HEK293 (cell line): ENCODE measurements around the gene DEF6.

Source experiments
- CTCF ChIA-PET: fragments of 350-600 bp; formaldehyde crosslinking; extraction: SDS; loops from one replicate; lab custom pipeline; 2021; ENCODE audit warnings: antibody characterized with exemption; lab: Yijun Ruan, JAX
- POLR2A ChIA-PET: fragments of 300-600 bp; formaldehyde crosslinking; extraction: SDS; loops from one replicate; lab custom pipeline; 2020; ENCODE audit warnings: antibody characterized with exemption, inconsistent platforms; lab: Yijun Ruan, JAX
- H3K27ac ChIP-seq: fragments of 200-500 bp; sonication (Bioruptor generic); 2 replicates; pipeline ENCODE4 v1.5.1; 2014; ENCODE audit warnings: low read depth, low read length, control low read depth, inconsistent platforms; ENCODE audit errors: extremely low read depth
- H3K36me3 ChIP-seq, 2 experiments: fragments of 200-500 bp in 1 of 2; sonication (Bioruptor generic) in 1 of 2; 1 replicate in 1 of 2; 2 replicates in 1 of 2; pipeline ENCODE4 v1.5.1; 2014 to 2017; ENCODE audit warnings: inconsistent platforms in 2 of 2, low read length in 2 of 2; ENCODE audit not compliant: control insufficient read depth in 2 of 2, insufficient read depth in 1 of 2
- H3K4me1 ChIP-seq: fragments of 200-500 bp; sonication (Bioruptor generic); 2 replicates; pipeline ENCODE4 v1.5.1; 2014; ENCODE audit warnings: mild to moderate bottlenecking, low read length, inconsistent platforms; ENCODE audit not compliant: control insufficient read depth, insufficient read depth
- H3K4me3 ChIP-seq: 2 replicates; pipeline ENCODE4 v1.5.1; 2011; ENCODE audit warnings: low read depth, mild to moderate bottlenecking, control low read depth, low read length, moderate library complexity
- H3K9me3 ChIP-seq: fragments of 200-500 bp; sonication (Bioruptor generic); 2 replicates; pipeline ENCODE4 v1.5.1; 2014; ENCODE audit warnings: low read depth, low read length, inconsistent platforms; ENCODE audit not compliant: control insufficient read depth, insufficient read depth
- BCL6B ChIP-seq: fragments of 450-650 bp; formaldehyde crosslinking; IDR thresholded peaks from 2 replicates; pipeline ENCODE4 v1.5.1; 2017; ENCODE audit warnings: missing biosample characterization, missing genetic modification characterization
- ELK4 ChIP-seq: IDR thresholded peaks from 2 replicates; pipeline ENCODE4 v1.6.1; 2011; ENCODE audit warnings: mild to moderate bottlenecking, low read depth, low read length, borderline replicate concordance
- PRDM6 ChIP-seq: fragments of 450-650 bp; formaldehyde crosslinking; IDR thresholded peaks from 2 replicates; pipeline ENCODE4 v1.5.1; 2017; ENCODE audit warnings: missing biosample characterization, missing genetic modification characterization
- REPIN1 ChIP-seq: fragments of 450-650 bp; formaldehyde crosslinking; IDR thresholded peaks from 2 replicates; pipeline ENCODE4 v1.5.1; 2017; ENCODE audit warnings: missing biosample characterization, missing genetic modification characterization, low read depth
- SCRT1 ChIP-seq: fragments of 450-650 bp; formaldehyde crosslinking; IDR thresholded peaks from 2 replicates; pipeline ENCODE4 v1.5.1; 2016; ENCODE audit warnings: missing biosample characterization, missing genetic modification characterization, borderline replicate concordance
- SCRT2 ChIP-seq: fragments of 450-650 bp; formaldehyde crosslinking; IDR thresholded peaks from 2 replicates; pipeline ENCODE4 v1.5.1; 2016; ENCODE audit warnings: missing biosample characterization, missing genetic modification characterization
- WT1 ChIP-seq: fragments of 450-650 bp; formaldehyde crosslinking; IDR thresholded peaks from 2 replicates; pipeline ENCODE4 v1.5.1; 2016; ENCODE audit warnings: missing biosample characterization, missing genetic modification characterization
- ZBTB10 ChIP-seq: fragments of 450-650 bp; formaldehyde crosslinking; IDR thresholded peaks from 2 replicates; pipeline ENCODE4 v1.5.1; 2016; ENCODE audit warnings: missing biosample characterization, missing genetic modification characterization
- ZBTB7A ChIP-seq: fragments of 450-650 bp; formaldehyde crosslinking; IDR thresholded peaks from 2 replicates; pipeline ENCODE4 v1.5.1; 2016; ENCODE audit warnings: low read depth, missing biosample characterization, missing genetic modification characterization
- ZEB2 ChIP-seq: fragments of 450-650 bp; formaldehyde crosslinking; IDR thresholded peaks from 2 replicates; pipeline ENCODE4 v1.5.1; 2016; ENCODE audit warnings: missing biosample characterization, missing genetic modification characterization
- ZFP3 ChIP-seq: fragments of 450-650 bp; formaldehyde crosslinking; IDR thresholded peaks from 2 replicates; pipeline ENCODE4 v1.5.1; 2016; ENCODE audit warnings: low read depth, missing biosample characterization, missing genetic modification characterization
- ZFP41 ChIP-seq: fragments of 450-650 bp; formaldehyde crosslinking; IDR thresholded peaks from 2 replicates; pipeline ENCODE4 v1.5.1; 2016; ENCODE audit warnings: missing biosample characterization, missing genetic modification characterization, borderline replicate concordance
- ZFP69B ChIP-seq: fragments of 450-650 bp; formaldehyde crosslinking; IDR thresholded peaks from 2 replicates; pipeline ENCODE4 v1.5.1; 2016; ENCODE audit warnings: missing biosample characterization, missing genetic modification characterization
- ZNF18 ChIP-seq: fragments of 450-650 bp; formaldehyde crosslinking; IDR thresholded peaks from 2 replicates; pipeline ENCODE4 v1.5.1; 2016; ENCODE audit warnings: missing biosample characterization, missing genetic modification characterization
- ZNF211 ChIP-seq: fragments of 450-650 bp; formaldehyde crosslinking; IDR thresholded peaks from 2 replicates; pipeline ENCODE4 v1.5.1; 2016; ENCODE audit warnings: low read depth, missing biosample characterization, missing genetic modification characterization
- ZNF221 ChIP-seq: fragments of 450-650 bp; formaldehyde crosslinking; IDR thresholded peaks from 2 replicates; pipeline ENCODE4 v1.5.1; 2017; ENCODE audit warnings: missing biosample characterization, missing genetic modification characterization, borderline replicate concordance
- ZNF23 ChIP-seq: fragments of 450-650 bp; formaldehyde crosslinking; IDR thresholded peaks from 2 replicates; pipeline ENCODE4 v1.5.1; 2016; ENCODE audit warnings: missing biosample characterization, missing genetic modification characterization, borderline replicate concordance
- ZNF24 ChIP-seq: fragments of 450-650 bp; formaldehyde crosslinking; IDR thresholded peaks from 2 replicates; pipeline ENCODE4 v1.5.1; 2016; ENCODE audit warnings: missing biosample characterization, missing genetic modification characterization
- ZNF248 ChIP-seq: fragments of 450-650 bp; formaldehyde crosslinking; IDR thresholded peaks from 2 replicates; pipeline ENCODE4 v1.5.1; 2017; ENCODE audit warnings: missing biosample characterization, missing genetic modification characterization
- ZNF266 ChIP-seq: fragments of 450-650 bp; formaldehyde crosslinking; IDR thresholded peaks from 2 replicates; pipeline ENCODE4 v1.5.1; 2016; ENCODE audit warnings: missing biosample characterization, missing genetic modification characterization, low read depth
- ZNF416 ChIP-seq: fragments of 450-650 bp; formaldehyde crosslinking; IDR thresholded peaks from 2 replicates; pipeline ENCODE4 v1.5.1; 2016; ENCODE audit warnings: missing biosample characterization, missing genetic modification characterization
- ZNF501 ChIP-seq: fragments of 450-650 bp; formaldehyde crosslinking; IDR thresholded peaks from 2 replicates; pipeline ENCODE4 v1.5.1; 2016; ENCODE audit warnings: missing biosample characterization, missing genetic modification characterization
- ZNF530 ChIP-seq: fragments of 450-650 bp; formaldehyde crosslinking; IDR thresholded peaks from 2 replicates; pipeline ENCODE4 v1.5.1; 2016; ENCODE audit warnings: low read depth, missing biosample characterization, missing genetic modification characterization
- ZNF548 ChIP-seq: fragments of 450-650 bp; formaldehyde crosslinking; IDR thresholded peaks from 2 replicates; pipeline ENCODE4 v1.5.1; 2016; ENCODE audit warnings: missing biosample characterization, missing genetic modification characterization
- ZNF549 ChIP-seq: fragments of 450-650 bp; IDR thresholded peaks from 2 replicates; pipeline ENCODE4 v1.5.1; 2018; ENCODE audit warnings: missing biosample characterization, missing genetic modification characterization, mild to moderate bottlenecking, inconsistent platforms, moderate library complexity
- ZNF558 ChIP-seq: fragments of 450-650 bp; formaldehyde crosslinking; IDR thresholded peaks from 2 replicates; pipeline ENCODE4 v1.5.1; 2016; ENCODE audit warnings: missing biosample characterization, missing genetic modification characterization
- ZNF561 ChIP-seq: fragments of 450-650 bp; IDR thresholded peaks from 2 replicates; pipeline ENCODE4 v1.5.1; 2018; ENCODE audit warnings: missing biosample characterization, missing genetic modification characterization, borderline replicate concordance
- ZNF677 ChIP-seq: fragments of 450-650 bp; IDR thresholded peaks from 2 replicates; pipeline ENCODE4 v1.5.0; 2018; ENCODE audit warnings: missing biosample characterization, mild to moderate bottlenecking, missing genetic modification characterization, moderate library complexity
- ZNF692 ChIP-seq: fragments of 450-650 bp; formaldehyde crosslinking; IDR thresholded peaks from 2 replicates; pipeline ENCODE4 v1.5.1; 2016; ENCODE audit warnings: missing biosample characterization, missing genetic modification characterization
- ZXDB ChIP-seq: fragments of 450-650 bp; formaldehyde crosslinking; IDR thresholded peaks from 2 replicates; pipeline ENCODE4 v1.5.1; 2016; ENCODE audit warnings: missing biosample characterization, missing genetic modification characterization

DEF6 gene

GRCh38 chr6:35280903-35281302, 16.7 kb upstream of the DEF6 start:
- Histone ChIP-seq H3K4me3 (no peak overlapping the region), H3K36me3 (peaks cover 25 to 36% of the 10 kb centered on the region in 2 experiments; a peak in 2 of 3 replicates)
- POLR2A ChIA-PET: interaction anchor here (0.9 to 3.2 kb wide), 4 partner anchors 8 to 188 kb away, joined by 3 to 23 read pairs (median 3); partner anchors contain the start of genes RPL10A and ZNF76
- TF ChIP-seq WT1 (tag by site-specific recombination) (no peak; the same call in 1 of the 2 replicates), ZNF677 (tag by site-specific recombination) (no peak), SCRT1 (tag by site-specific recombination) (no peak), REPIN1 (tag by site-specific recombination) (no peak), ZNF24 (tag by site-specific recombination) (no peak), ZNF211 (tag by site-specific recombination) (no peak), ZNF548 (tag by site-specific recombination) (no peak), BCL6B (no peak), ZNF221 (tag by site-specific recombination) (no peak), ZBTB7A (tag by site-specific recombination) (no peak), ZFP41 (tag by site-specific recombination) (no peak), ZNF248 (tag by site-specific recombination) (no peak), ZNF561 (tag by site-specific recombination) (no peak; the same call in 1 of the 2 replicates), ZFP3 (tag by site-specific recombination) (no peak), ZBTB10 (no peak), ZXDB (tag by site-specific recombination) (peak; percentile 28; the same call in 1 of the 2 replicates), ZNF549 (tag by site-specific recombination) (no peak), ZNF558 (0 out of 2 replicates have a peak, but pooled peaks have one; percentile 17), PRDM6 (tag by site-specific recombination) (peak; percentile 80), ZNF266 (tag by site-specific recombination) (no peak), ZNF416 (no peak), ZEB2 (tag by site-specific recombination) (peak; percentile 59), ZNF23 (tag by site-specific recombination) (no peak), ZFP69B (tag by site-specific recombination) (no peak), SCRT2 (tag by site-specific recombination) (no peak), ZNF18 (tag by site-specific recombination) (no peak), ZNF501 (no peak), ELK4 (no peak), ZNF530 (tag by site-specific recombination) (no peak), ZNF692 (no peak)

More at GRCh38 chr6:35280903-35281302, 16.7 kb upstream of the DEF6 start:
- H3K27ac ChIP-seq: no peak overlapping the region
- H3K4me1 ChIP-seq: peaks cover 14% of the 10 kb centered on the region
- no peaks in the 10 kb centered on the region for H3K9me3 ChIP-seq
- CTCF ChIA-PET: interaction anchor here (0.5 to 2.4 kb wide), 7 partner anchors 11 to 296 kb away, joined by 3 to 9 read pairs (median 3); no protein-coding TSS in a partner anchor
